DND-41 (cell line): ENCODE data around the gene SYTL4.

Source experiments
- EZH2 ChIP-seq: IDR thresholded peaks from 3 replicates; pipeline ENCODE4 v1.6.1; 2012; ENCODE audit warnings: borderline replicate concordance, low read depth, mild to moderate bottlenecking, moderate library complexity, low read length, inconsistent platforms; ENCODE audit not compliant: severe bottlenecking
- TF ChIP-seq, protein P1 (sequence below): IDR thresholded peaks from 2 replicates; pipeline ENCODE4 v1.5.1; 2012; ENCODE audit warnings: borderline replicate concordance, low read length, moderate library complexity, mild to moderate bottlenecking; ENCODE audit not compliant: poor library complexity, severe bottlenecking; ENCODE audit errors: extremely low read depth

DNA sequence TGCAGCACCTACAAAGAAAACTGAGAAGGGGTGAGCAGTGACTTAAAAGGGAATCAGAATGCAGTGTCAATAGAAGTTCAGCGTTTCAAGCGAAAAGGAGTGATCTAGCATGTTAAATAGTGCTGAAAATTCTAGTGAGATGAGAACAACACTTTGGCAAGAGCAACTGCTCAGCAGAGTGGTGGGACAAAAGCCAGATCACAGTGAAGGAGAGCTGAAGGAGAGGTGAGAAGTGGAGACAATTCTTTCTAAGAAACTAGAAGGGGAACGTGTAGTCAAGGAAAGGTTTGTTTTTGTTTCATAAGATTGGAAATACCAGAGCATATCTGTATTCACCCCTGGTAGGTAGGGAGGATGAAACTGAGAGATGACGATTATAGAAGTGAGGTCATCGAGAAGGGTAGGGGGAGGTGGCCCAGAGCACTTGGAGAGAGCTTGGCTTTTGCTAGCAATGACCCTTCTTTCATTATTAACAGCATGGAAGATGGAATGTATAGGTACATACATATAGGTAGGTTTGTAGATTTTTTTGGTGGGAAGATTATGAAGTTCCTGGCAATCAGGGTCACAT is 54.2 kb downstream of the SYTL4 start:
- TF ChIP-seq, protein P1, sequence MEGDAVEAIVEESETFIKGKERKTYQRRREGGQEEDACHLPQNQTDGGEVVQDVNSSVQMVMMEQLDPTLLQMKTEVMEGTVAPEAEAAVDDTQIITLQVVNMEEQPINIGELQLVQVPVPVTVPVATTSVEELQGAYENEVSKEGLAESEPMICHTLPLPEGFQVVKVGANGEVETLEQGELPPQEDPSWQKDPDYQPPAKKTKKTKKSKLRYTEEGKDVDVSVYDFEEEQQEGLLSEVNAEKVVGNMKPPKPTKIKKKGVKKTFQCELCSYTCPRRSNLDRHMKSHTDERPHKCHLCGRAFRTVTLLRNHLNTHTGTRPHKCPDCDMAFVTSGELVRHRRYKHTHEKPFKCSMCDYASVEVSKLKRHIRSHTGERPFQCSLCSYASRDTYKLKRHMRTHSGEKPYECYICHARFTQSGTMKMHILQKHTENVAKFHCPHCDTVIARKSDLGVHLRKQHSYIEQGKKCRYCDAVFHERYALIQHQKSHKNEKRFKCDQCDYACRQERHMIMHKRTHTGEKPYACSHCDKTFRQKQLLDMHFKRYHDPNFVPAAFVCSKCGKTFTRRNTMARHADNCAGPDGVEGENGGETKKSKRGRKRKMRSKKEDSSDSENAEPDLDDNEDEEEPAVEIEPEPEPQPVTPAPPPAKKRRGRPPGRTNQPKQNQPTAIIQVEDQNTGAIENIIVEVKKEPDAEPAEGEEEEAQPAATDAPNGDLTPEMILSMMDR, result no peak
- no peak for TF ChIP-seq EZH2
